Measurements from ENCODE around the gene PNMA6F. TPM values are rescaled to one million over a fixed set of nuclear protein-coding genes. Genes with fewer than 3 reads are reported as not detected.

PNMA6F gene
- polyA plus RNA-seq, 1 donor from 2014 or later, result not detected

- no peak overlapping the region for H3K27ac Mint-ChIP-seq
- H3K9me3 Mint-ChIP-seq, result no peaks in the 10 kb centered on the region
- no peak overlapping the region for H3K4me3 Mint-ChIP-seq
- no peaks in the 10 kb centered on the region for H3K36me3 Mint-ChIP-seq
- H3K4me1 Mint-ChIP-seq, result no peaks in the 10 kb centered on the region
- no peaks in the 10 kb centered on the region for H3K27me3 Mint-ChIP-seq
These were observed 2.1 kb downstream of the PNMA6F start for GRCh38 chrX:153319295-153320046.

DNA sequence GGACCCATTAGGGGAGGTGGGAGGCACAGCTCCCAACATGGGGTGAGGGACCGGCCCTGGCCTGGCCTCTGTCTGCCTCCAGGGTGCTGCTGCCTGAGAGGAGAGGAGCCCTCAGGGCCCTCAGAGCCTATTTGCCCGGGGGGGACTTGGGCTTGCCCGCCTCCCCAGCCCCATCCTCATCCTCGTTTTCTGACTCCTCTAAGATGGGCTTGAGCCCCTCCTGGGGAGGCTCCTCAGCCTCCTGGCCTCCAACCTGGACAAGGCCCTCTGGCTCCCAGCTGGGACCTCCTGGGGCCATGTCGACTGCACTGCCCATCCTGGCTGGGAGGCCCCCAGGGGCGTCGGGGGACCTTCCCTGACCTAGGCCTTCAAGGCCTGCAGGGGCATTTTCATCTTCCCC is 2.8 kb downstream of the PNMA6F start:
- no peak overlapping the region for H3K4me3 Mint-ChIP-seq
- H3K36me3 Mint-ChIP-seq, result no peaks in the 10 kb centered on the region
- H3K27ac Mint-ChIP-seq, result no peak overlapping the region
- no peaks in the 10 kb centered on the region for H3K4me1 Mint-ChIP-seq
- no peaks in the 10 kb centered on the region for H3K27me3 Mint-ChIP-seq
- H3K9me3 Mint-ChIP-seq, result no peaks in the 10 kb centered on the region

GRCh38 chrX:153317996-153318722 is 3.4 kb downstream of the PNMA6F start:
- Mint-ChIP-seq H3K4me1 (no peaks in the 10 kb centered on the region), H3K27ac (no peak overlapping the region), H3K4me3 (no peak overlapping the region), H3K9me3 (no peaks in the 10 kb centered on the region), H3K27me3 (no peaks in the 10 kb centered on the region), H3K36me3 (no peaks in the 10 kb centered on the region)

- Mint-ChIP-seq H3K4me1 (no peaks in the 10 kb centered on the region), H3K36me3 (no peaks in the 10 kb centered on the region), H3K4me3 (peak overlapping the region in 1 of 4 donors; percentile 3), H3K27ac (no peak overlapping the region), H3K9me3 (no peaks in the 10 kb centered on the region), H3K27me3 (no peaks in the 10 kb centered on the region)
These were observed 4.3 kb downstream of the PNMA6F start for GRCh38 chrX:153317306-153317705.

GRCh38 chrX:153312842-153313241 is 8.7 kb downstream of the PNMA6F start:
- peaks cover 7% of the 10 kb centered on the region for H3K27me3 Mint-ChIP-seq
- peak overlapping the region in 1 of 3 donors; percentile 59 for H3K27ac Mint-ChIP-seq
- no peak overlapping the region for H3K4me3 Mint-ChIP-seq
- H3K9me3 Mint-ChIP-seq, result no peaks in the 10 kb centered on the region
- H3K36me3 Mint-ChIP-seq, result no peaks in the 10 kb centered on the region
- H3K4me1 Mint-ChIP-seq, result no peaks in the 10 kb centered on the region

GRCh38 chrX:153312041-153312440 is 9.5 kb downstream of the PNMA6F start:
- H3K36me3 Mint-ChIP-seq, result no peaks in the 10 kb centered on the region
- peaks cover 7% of the 10 kb centered on the region for H3K27me3 Mint-ChIP-seq
- H3K9me3 Mint-ChIP-seq, result no peaks in the 10 kb centered on the region
- no peak overlapping the region for H3K4me3 Mint-ChIP-seq
- H3K27ac Mint-ChIP-seq, result no peak overlapping the region
- no peaks in the 10 kb centered on the region for H3K4me1 Mint-ChIP-seq

- Mint-ChIP-seq H3K27me3 (peaks cover 9% of the 10 kb centered on the region), H3K9me3 (no peaks in the 10 kb centered on the region), H3K27ac (no peak overlapping the region), H3K4me3 (no peak overlapping the region), H3K36me3 (no peaks in the 10 kb centered on the region), H3K4me1 (no peaks in the 10 kb centered on the region)
These were observed 10.7 kb downstream of the PNMA6F start for GRCh38 chrX:153310901-153311300.

DNA sequence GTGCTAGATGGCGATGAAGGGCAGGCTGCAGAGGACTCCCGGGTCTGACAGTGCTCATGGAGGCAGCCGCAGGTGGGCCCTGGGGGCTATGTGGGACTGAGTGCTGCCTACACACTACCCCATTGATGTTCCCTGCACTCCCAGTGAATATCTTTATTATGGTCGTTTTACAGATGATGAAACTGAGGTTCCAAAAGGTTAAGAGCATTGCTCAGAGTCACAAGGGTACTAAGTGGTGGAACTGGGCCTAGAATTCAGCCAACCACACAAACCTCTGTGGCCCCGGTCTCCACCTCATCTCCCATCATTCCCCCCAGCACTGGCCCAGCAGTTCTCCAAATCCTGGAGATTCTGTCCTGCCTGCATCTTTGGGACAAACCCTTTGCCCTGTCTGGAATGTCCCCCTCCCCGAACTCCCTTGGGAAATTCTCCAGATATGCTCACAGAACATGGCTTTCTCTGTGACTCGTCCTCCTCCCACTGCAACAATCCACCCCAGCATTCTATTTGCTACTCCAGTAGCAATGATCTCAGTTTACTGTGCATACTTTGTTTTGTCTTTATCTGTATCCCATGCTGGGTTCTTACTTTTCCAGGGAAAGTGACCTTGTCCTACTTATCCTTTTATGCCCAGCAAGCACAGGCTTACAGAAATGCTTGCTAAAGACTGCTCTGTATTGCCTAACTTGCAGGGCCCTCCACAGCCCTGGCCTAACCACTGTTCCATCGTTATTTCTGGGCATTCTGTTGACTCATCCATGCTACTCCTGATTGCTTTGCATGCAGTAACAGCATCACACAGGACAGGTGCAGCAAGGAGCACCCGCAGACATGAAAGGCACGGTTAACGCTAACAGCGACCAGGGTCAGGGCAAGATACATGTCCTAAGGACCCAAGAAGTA is 14.0 kb downstream of the PNMA6F start:
- H3K4me1 Mint-ChIP-seq, result peaks cover 0 to 3% (median 0%) of the 10 kb centered on the region in 3 donors
- H3K4me3 Mint-ChIP-seq, result no peak overlapping the region
- H3K9me3 Mint-ChIP-seq, result peaks cover 0 to 6% (median 0%) of the 10 kb centered on the region in 3 donors
- no peaks in the 10 kb centered on the region for H3K36me3 Mint-ChIP-seq
- peaks cover 15% of the 10 kb centered on the region for H3K27me3 Mint-ChIP-seq
- H3K27ac Mint-ChIP-seq, result no peak overlapping the region

GRCh38 chrX:153306527-153307115 is 14.9 kb downstream of the PNMA6F start:
- Mint-ChIP-seq H3K27ac (no peak overlapping the region), H3K9me3 (peaks cover 0 to 6% (median 0%) of the 10 kb centered on the region in 3 donors), H3K4me1 (peaks cover 0 to 3% (median 0%) of the 10 kb centered on the region in 3 donors), H3K4me3 (no peak overlapping the region), H3K27me3 (peaks cover 17% of the 10 kb centered on the region), H3K36me3 (no peaks in the 10 kb centered on the region)

GRCh38 chrX:153305972-153306371 is 15.6 kb downstream of the PNMA6F start:
- no peak overlapping the region for H3K4me3 Mint-ChIP-seq
- H3K27me3 Mint-ChIP-seq, result peaks cover 16% of the 10 kb centered on the region
- peaks cover 0 to 6% (median 0%) of the 10 kb centered on the region in 3 donors for H3K9me3 Mint-ChIP-seq
- peaks cover 0 to 3% (median 0%) of the 10 kb centered on the region in 3 donors for H3K4me1 Mint-ChIP-seq
- H3K36me3 Mint-ChIP-seq, result peaks cover 2% of the 10 kb centered on the region
- no peak overlapping the region for H3K27ac Mint-ChIP-seq

DNA sequence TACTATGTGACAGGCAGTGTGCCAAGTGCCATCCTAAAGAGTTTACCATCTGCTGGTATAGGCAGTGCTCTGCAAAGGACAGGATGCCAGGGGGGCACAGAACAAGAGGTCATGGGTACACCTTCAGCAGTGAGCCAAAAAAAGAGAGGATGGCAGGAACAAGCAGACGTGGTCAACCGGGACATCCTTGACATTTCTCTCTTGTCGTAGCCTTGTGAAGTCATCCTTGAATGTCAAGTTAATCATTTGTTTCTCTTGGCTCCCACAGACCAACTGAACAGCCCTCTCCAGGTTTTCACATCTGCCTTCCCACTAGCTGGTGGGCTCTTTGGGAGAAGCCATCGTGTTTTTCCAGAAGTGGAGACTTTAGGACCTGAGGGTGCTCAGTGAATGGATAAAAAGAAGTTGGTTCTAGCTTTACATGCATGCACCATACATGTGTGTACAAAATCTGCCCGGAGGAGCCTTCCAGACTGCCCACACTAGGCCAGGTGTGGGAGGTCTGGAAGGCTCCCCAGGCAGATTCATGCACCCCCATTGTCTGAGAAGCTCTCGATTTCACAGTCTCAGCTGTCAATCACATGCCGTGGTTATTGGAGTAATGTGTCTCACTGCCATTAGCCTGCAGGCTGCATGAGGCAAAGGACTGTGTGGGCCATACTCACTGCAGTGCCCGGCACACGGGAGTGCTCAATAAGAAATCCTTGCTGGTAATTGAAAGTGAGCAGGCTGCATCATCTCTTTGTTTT is 16.4 kb downstream of the PNMA6F start:
- Mint-ChIP-seq H3K4me3 (no peak overlapping the region), H3K4me1 (peaks cover 0 to 3% (median 0%) of the 10 kb centered on the region in 3 donors), H3K27me3 (peaks cover 13% of the 10 kb centered on the region), H3K36me3 (peaks cover 2% of the 10 kb centered on the region), H3K9me3 (peaks cover 0 to 6% (median 0%) of the 10 kb centered on the region in 3 donors), H3K27ac (no peak overlapping the region)

GRCh38 chrX:153303276-153304262 is 18.0 kb downstream of the PNMA6F start:
- H3K27me3 Mint-ChIP-seq, result peaks cover 15% of the 10 kb centered on the region
- H3K27ac Mint-ChIP-seq, result no peak overlapping the region
- no peak overlapping the region for H3K4me3 Mint-ChIP-seq
- peaks cover 0 to 6% (median 0%) of the 10 kb centered on the region in 3 donors for H3K9me3 Mint-ChIP-seq
- H3K36me3 Mint-ChIP-seq, result peaks cover 2% of the 10 kb centered on the region
- H3K4me1 Mint-ChIP-seq, result peaks cover 0 to 3% (median 0%) of the 10 kb centered on the region in 3 donors

DNA sequence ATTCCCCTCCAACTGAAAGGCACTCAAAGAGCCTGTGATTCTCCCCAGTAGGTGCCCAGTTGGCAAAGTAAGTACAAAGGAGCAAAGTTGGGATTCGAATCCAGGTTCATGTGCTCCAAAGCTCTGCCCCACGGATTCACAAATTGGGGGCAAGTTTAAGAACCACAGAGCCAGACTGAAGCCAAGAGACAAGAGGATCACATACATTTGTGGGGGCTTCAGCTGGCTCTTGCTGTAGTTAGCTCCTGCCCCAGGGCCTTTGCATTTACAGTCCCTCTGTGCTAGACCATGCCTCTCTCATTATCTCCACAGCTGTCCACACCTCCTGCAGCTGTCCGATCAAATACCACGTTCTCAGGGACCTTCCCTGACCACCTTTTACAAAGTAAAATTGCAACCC is 18.8 kb downstream of the PNMA6F start:
- no peak overlapping the region for H3K27ac Mint-ChIP-seq
- H3K27me3 Mint-ChIP-seq, result peaks cover 15% of the 10 kb centered on the region
- H3K4me3 Mint-ChIP-seq, result no peak overlapping the region
- peaks cover 2% of the 10 kb centered on the region for H3K36me3 Mint-ChIP-seq
- H3K9me3 Mint-ChIP-seq, result peaks cover 0 to 6% (median 0%) of the 10 kb centered on the region in 3 donors
- peaks cover 0 to 3% (median 0%) of the 10 kb centered on the region in 3 donors for H3K4me1 Mint-ChIP-seq
